ENCODE data around the gene NTN5.

DNA sequence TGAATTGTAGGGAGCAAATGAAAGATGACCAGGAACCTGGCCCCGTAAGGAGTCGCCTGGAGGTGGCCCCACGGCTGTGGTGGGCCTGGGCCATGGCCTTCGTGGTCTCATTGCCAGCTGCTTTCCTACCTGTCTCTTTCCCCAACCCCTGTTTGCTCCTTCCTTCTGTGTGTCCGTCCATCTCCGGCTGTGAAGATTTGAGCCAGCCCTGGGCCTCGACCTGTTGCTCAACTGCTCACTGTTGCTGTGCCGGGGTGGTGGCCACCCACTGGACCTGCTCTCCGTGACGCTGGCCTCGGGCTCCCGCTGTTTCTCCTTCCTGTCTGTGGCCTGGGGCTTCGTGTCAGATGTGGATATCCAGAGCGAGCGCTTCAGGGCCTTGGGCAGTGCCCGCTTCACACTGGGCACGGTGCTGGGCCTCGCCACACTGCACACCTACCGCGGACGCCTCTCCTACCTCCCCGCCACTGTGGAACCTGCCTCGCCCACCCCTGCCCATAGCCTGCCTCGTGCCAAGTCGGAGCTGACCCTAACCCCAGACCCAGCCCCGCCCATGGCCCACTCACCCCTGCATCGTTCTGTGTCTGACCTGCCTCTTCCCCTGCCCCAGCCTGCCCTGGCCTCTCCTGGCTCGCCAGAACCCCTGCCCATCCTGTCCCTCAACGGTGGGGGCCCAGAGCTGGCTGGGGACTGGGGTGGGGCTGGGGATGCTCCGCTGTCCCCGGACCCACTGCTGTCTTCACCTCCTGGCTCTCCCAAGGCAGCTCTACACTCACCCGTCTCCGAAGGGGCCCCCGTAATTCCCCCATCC is 44.1 kb downstream of the NTN5 start:
- TF ChIP-seq POLR2A (IDR thresholded peaks at IDR 0.05) (no peak), POLR2AphosphoS5 (IDR thresholded peaks at IDR 0.05; ENCODE audit: insufficient read depth in 1 of 2, low read depth in 1 of 2) (no peak)
- TF ChIP-seq, protein P1, sequence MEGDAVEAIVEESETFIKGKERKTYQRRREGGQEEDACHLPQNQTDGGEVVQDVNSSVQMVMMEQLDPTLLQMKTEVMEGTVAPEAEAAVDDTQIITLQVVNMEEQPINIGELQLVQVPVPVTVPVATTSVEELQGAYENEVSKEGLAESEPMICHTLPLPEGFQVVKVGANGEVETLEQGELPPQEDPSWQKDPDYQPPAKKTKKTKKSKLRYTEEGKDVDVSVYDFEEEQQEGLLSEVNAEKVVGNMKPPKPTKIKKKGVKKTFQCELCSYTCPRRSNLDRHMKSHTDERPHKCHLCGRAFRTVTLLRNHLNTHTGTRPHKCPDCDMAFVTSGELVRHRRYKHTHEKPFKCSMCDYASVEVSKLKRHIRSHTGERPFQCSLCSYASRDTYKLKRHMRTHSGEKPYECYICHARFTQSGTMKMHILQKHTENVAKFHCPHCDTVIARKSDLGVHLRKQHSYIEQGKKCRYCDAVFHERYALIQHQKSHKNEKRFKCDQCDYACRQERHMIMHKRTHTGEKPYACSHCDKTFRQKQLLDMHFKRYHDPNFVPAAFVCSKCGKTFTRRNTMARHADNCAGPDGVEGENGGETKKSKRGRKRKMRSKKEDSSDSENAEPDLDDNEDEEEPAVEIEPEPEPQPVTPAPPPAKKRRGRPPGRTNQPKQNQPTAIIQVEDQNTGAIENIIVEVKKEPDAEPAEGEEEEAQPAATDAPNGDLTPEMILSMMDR (IDR thresholded peaks at IDR 0.05) = no peak

All from vagina (tissue), 2 donors.